Gastroesophageal sphincter (tissue), 3 donors: ENCODE results near the gene ATP7A.

Experiments used
- CTCF ChIP-seq, 4 experiments: fragments of 200-600 bp in 2 of 4; fragments of 450-650 bp in 2 of 4; sonication (generic) in 1 of 4; IDR thresholded peaks; one replicate each; pipeline ENCODE4 v1.5.1; 2017 to 2019; ENCODE audit warnings: antibody characterized with exemption in 4 of 4, mild to moderate bottlenecking in 2 of 4, moderate library complexity in 2 of 4
- POLR2A ChIP-seq, 2 donors: fragments of 450-650 bp; IDR thresholded peaks; one replicate each; pipeline ENCODE4 v1.6.1; 2017; ENCODE audit warnings: antibody characterized with exemption in 2 of 2, mild to moderate bottlenecking in 2 of 2, moderate library complexity in 1 of 2

GRCh38 chrX:78098108-78098507 is 187.6 kb downstream of the ATP7A start:
- no peak for TF ChIP-seq POLR2A (IDR thresholded peaks at IDR 0.05)
- TF ChIP-seq CTCF (IDR thresholded peaks at IDR 0.05) = no peak
